Gastrocnemius medialis (tissue), 4 donors: ENCODE data around the gene TEX35.

Source experiments
- CTCF ChIP-seq, 5 experiments: fragments of 450-650 bp in 3 of 5; fragments of 200-600 bp in 2 of 5; sonication (generic) in 2 of 5; IDR thresholded peaks in 4 of 5; conservative IDR thresholded peaks in 1 of 5; 1 replicate in 4 of 5; 2 replicates in 1 of 5; pipeline ENCODE4 v1.5.1; 2016 to 2019; ENCODE audit warnings: antibody characterized with exemption in 5 of 5, mild to moderate bottlenecking in 3 of 5, moderate library complexity in 3 of 5
- POLR2A ChIP-seq, 2 donors: fragments of 450-650 bp; IDR thresholded peaks; one replicate each; pipeline ENCODE4 v1.6.1; 2017; ENCODE audit warnings: antibody characterized with exemption in 2 of 2, mild to moderate bottlenecking in 2 of 2, moderate library complexity in 2 of 2

- TF ChIP-seq POLR2A (IDR thresholded peaks at IDR 0.05) (no peak), CTCF (IDR thresholded peaks at IDR 0.05 in 4 of 5, conservative IDR thresholded peaks at IDR 0.05 in 1 of 5) (no peak)
Measured at GRCh38 chr1:178485541-178485981, 27.3 kb upstream of the TEX35 start.
